Measurements from ENCODE around the gene STX17.
"Not testable (repeated sequence)": the region's sequence is repeated elsewhere in the genome, so short reads cannot be mapped to it uniquely, and the experiment has no call there.

- TF ChIP-seq CTCF, POLR2A, POLR2AphosphoS5 (IDR thresholded peaks at IDR 0.05): not testable (repeated sequence)
These were observed 84.1 kb downstream of the STX17 start for GRCh38 chr9:99990508-99990907.

Data from prostate gland (tissue), 2 donors.